Endodermal cell (in vitro differentiated cells): ENCODE measurements around the gene PSG4. TPM values are rescaled to one million over a fixed set of nuclear protein-coding genes. Genes with fewer than 3 reads are reported as not detected.
"Not testable (repeated sequence)": the region's sequence is repeated elsewhere in the genome, so short reads cannot be mapped to it uniquely, and the experiment has no call there.

Experiments used
- DNase-seq: peaks from one replicate; pipeline ENCODE4 v3.0.0-alpha.2; 2017
- H3K27ac ChIP-seq: 2 replicates; pipeline ENCODE4 v1.5.1; 2013; ENCODE audit warnings: mild to moderate bottlenecking, low read depth, low read length, moderate library complexity
- H3K27me3 ChIP-seq: 2 replicates; pipeline ENCODE4 v1.6.1; 2013; ENCODE audit warnings: mild to moderate bottlenecking, low read length, moderate library complexity; ENCODE audit not compliant: insufficient read depth, control insufficient read depth, poor library complexity, severe bottlenecking
- H3K36me3 ChIP-seq: 2 replicates; pipeline ENCODE4 v1.7.0; 2013; ENCODE audit warnings: mild to moderate bottlenecking, low read length, moderate library complexity; ENCODE audit not compliant: control insufficient read depth, insufficient read depth
- H3K4me1 ChIP-seq: one replicate; pipeline ENCODE4 v1.7.0; 2013; ENCODE audit warnings: low read length; ENCODE audit not compliant: control insufficient read depth, insufficient read depth
- H3K4me3 ChIP-seq: 2 replicates; pipeline ENCODE4 v1.5.1; 2013; ENCODE audit warnings: mild to moderate bottlenecking, low read length, moderate library complexity
- H3K9ac ChIP-seq: 2 replicates; pipeline ENCODE4 v1.6.1; 2013; ENCODE audit warnings: mild to moderate bottlenecking, low read length, moderate library complexity; ENCODE audit not compliant: poor library complexity, severe bottlenecking; ENCODE audit errors: extremely low read depth
- H3K9me3 ChIP-seq: 2 replicates; pipeline ENCODE4 v1.6.1; 2013; ENCODE audit warnings: mild to moderate bottlenecking, low read length, moderate library complexity; ENCODE audit not compliant: control insufficient read depth
- H3K27ac Mint-ChIP-seq: 2 replicates; pipeline ENCODE4 v1.8.0; 2020; ENCODE audit warnings: mixed read lengths
- H3K27me3 Mint-ChIP-seq: 2 replicates; pipeline ENCODE4 v1.8.0; 2021; ENCODE audit warnings: mild to moderate bottlenecking, mixed read lengths; ENCODE audit not compliant: insufficient read depth
- H3K36me3 Mint-ChIP-seq: 2 replicates; pipeline ENCODE4 v1.8.0; 2020; ENCODE audit warnings: low read depth, mixed read lengths
- H3K4me1 Mint-ChIP-seq: 2 replicates; pipeline ENCODE4 v1.8.0; 2020; ENCODE audit warnings: mixed read lengths
- H3K4me3 Mint-ChIP-seq: 2 replicates; pipeline ENCODE4 v1.8.0; 2020; ENCODE audit warnings: mild to moderate bottlenecking, moderate library complexity, mixed read lengths
- H3K9me3 Mint-ChIP-seq: 2 replicates; pipeline ENCODE4 v1.8.0; 2020; ENCODE audit warnings: mild to moderate bottlenecking, mixed read lengths
- WGBS, 2 experiments: methylation state at CpG; one replicate each; pipeline versions ENCODE4 v1.1.5 to v1.1.7; 2013; ENCODE audit warnings: missing lambda C conversion rate in 2 of 2, mixed read lengths in 1 of 2; ENCODE audit not compliant: insufficient coverage in 1 of 2, insufficient read length in 1 of 2; 5-methylcytosine and 5-hydroxymethylcytosine counted together
- total RNA-seq, 2 donors: library from RNA; stranded (reverse); fragmentation: NEBNext Ultra II Directional in 1 of 2; extraction: Animal tissue kit (Norgen Biotek cat#: 25700) in 1 of 2; gene quantifications; 2 replicates in 1 of 2; 3 replicates in 1 of 2; pipeline ENCODE4 v1.2.1, GENCODE V29; 2021
- TF ChIP-seq, protein P1 (sequence below): fragments of 200-600 bp; sonication (generic); conservative IDR thresholded peaks from 2 replicates; pipeline ENCODE4 v1.5.0; 2021; ENCODE audit warnings: antibody characterized with exemption, mild to moderate bottlenecking

PSG4 gene
- total RNA-seq, 2 donors from 2014 or later: not detected

DNA sequence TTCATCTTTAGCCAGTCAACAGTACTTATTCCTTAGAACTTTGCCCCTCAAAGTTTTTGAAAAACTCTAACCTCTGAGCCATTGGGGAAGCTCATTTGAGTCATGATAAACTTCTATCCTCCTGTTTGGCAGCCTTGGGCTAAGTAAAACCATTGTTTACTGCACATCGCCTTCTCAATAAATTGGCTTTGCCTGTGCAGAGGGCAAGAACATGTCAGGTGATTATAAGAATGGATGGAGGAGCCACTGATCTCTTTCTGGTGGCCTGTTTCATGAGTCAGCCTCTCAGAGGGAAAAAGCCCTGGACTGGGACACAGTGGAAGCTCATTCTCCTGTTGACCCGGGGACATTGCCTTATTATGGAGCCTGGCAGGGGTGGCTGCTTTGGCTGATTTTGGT lies 19.4 kb upstream of the PSG4 start:
- Histone ChIP-seq H3K27ac (no peak overlapping the region), H3K27me3 (no peaks in the 10 kb centered on the region), H3K9me3 (peaks cover 25% of the 10 kb centered on the region), H3K4me1 (no peaks in the 10 kb centered on the region), H3K9ac (no peak overlapping the region), H3K4me3 (no peak overlapping the region), H3K36me3 (no peaks in the 10 kb centered on the region)
- H3K27ac Mint-ChIP-seq: no peak overlapping the region
- H3K4me3 Mint-ChIP-seq: no peak overlapping the region
- TF ChIP-seq, protein P1, sequence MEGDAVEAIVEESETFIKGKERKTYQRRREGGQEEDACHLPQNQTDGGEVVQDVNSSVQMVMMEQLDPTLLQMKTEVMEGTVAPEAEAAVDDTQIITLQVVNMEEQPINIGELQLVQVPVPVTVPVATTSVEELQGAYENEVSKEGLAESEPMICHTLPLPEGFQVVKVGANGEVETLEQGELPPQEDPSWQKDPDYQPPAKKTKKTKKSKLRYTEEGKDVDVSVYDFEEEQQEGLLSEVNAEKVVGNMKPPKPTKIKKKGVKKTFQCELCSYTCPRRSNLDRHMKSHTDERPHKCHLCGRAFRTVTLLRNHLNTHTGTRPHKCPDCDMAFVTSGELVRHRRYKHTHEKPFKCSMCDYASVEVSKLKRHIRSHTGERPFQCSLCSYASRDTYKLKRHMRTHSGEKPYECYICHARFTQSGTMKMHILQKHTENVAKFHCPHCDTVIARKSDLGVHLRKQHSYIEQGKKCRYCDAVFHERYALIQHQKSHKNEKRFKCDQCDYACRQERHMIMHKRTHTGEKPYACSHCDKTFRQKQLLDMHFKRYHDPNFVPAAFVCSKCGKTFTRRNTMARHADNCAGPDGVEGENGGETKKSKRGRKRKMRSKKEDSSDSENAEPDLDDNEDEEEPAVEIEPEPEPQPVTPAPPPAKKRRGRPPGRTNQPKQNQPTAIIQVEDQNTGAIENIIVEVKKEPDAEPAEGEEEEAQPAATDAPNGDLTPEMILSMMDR: no peak
- H3K9me3 Mint-ChIP-seq: peaks cover 63% of the 10 kb centered on the region
- H3K27me3 Mint-ChIP-seq: no peaks in the 10 kb centered on the region
- DNase-seq: no peak
- no peaks in the 10 kb centered on the region for H3K36me3 Mint-ChIP-seq
- 85 to 91% methylated on average over 2 of the region's 2 CpGs for WGBS, 2 experiments
- no peaks in the 10 kb centered on the region for H3K4me1 Mint-ChIP-seq

DNA sequence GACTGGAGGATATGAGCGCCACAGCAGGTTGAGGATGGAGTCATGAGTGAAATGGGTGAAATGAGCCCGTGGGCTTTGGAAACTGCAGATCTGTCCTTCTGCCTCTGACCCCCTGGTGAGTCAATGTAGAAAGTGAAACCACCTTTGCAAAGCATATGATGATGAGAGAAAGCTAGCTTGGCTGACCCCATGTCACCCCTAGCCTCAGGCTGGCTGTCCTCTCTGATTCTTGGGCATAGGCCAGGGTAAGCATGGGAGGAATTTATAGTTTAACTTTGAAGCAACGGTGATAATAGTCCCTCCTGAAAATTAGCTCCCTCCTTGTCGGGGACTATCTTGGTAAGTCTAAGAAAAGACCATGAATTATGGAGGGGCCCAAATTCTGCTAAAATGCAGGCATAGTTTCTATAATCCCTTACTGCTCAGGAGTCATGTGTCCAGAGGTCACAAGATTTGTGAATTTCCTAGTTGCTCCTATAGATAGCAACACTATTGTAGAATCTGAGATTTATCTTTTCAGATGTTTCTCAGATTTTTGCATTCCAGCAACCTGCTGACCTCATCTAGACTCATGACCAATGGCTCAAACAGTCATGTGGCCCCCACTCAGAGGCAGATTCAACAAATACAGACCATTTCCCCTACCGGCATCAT lies 18.9 kb upstream of the PSG4 start:
- not testable (repeated sequence) for H3K4me3 Mint-ChIP-seq, H3K4me1 Mint-ChIP-seq, H3K27ac ChIP-seq, H3K4me3 ChIP-seq, H3K4me1 ChIP-seq, H3K27me3 Mint-ChIP-seq, H3K36me3 Mint-ChIP-seq, H3K9ac ChIP-seq, H3K27me3 ChIP-seq, H3K27ac Mint-ChIP-seq, H3K36me3 ChIP-seq, DNase-seq
- 81 to 88% methylated on average over 3 to 5 of the region's 5 CpGs for WGBS, 2 experiments
- peaks cover 62% of the 10 kb centered on the region for H3K9me3 Mint-ChIP-seq
- peaks cover 20% of the 10 kb centered on the region for H3K9me3 ChIP-seq

DNA sequence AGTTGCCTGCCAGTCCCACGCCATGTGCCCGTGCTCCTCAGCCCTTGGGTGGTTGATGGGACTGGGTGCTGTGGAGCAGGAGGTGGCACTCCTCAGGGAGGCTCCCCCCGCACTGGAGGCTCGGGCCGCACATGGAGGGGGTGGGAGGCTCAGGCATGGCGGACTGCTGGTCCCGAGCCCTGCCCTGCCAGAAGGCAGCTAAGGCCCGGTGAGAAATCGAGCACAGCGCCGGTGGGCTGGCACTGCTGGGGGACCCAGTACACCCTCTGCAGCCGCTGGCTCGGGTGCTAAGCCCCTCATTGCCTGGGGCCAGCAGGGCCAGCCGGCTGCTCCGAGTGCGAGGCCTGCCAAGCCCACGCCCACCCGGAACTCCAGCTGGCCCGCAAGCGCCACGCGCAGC lies 16.5 kb upstream of the PSG4 start:
- not testable (repeated sequence) for H3K4me3 ChIP-seq, H3K9me3 ChIP-seq, H3K36me3 ChIP-seq, H3K36me3 Mint-ChIP-seq, H3K27me3 ChIP-seq, H3K27ac ChIP-seq, H3K9ac ChIP-seq, DNase-seq, H3K27me3 Mint-ChIP-seq, H3K4me1 Mint-ChIP-seq, H3K27ac Mint-ChIP-seq, H3K4me3 Mint-ChIP-seq, H3K4me1 ChIP-seq
- WGBS, 2 experiments: 95 to 100% methylated on average over 4 to 17 of the region's 22 CpGs
- peaks cover 63% of the 10 kb centered on the region for H3K9me3 Mint-ChIP-seq

DNA sequence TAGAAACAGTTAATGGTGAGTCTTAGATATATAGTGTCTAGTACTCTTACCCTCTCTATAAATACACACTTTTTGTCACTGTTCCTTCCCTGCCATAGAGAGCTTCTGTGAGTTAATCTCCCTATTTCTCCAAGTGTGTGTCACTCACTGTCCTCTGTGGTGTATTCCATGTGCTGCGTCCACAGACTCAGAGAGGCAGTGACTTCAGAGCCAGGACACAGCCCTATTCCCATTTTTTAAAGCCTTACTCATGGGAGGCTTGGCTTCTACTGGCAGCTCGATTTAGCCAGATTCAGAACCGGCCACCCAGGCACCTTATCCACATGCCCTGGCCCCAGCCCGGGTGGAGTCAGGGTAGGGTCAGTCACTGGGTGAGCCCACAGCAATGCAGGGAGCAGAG lies 13.7 kb upstream of the PSG4 start:
- 60 to 81% methylated on average over 1 to 4 of the region's 4 CpGs for WGBS, 2 experiments
- not testable (repeated sequence) for H3K4me1 ChIP-seq, H3K4me1 Mint-ChIP-seq, H3K4me3 Mint-ChIP-seq, H3K36me3 ChIP-seq, H3K9me3 ChIP-seq, H3K27me3 ChIP-seq, H3K27ac Mint-ChIP-seq, H3K27ac ChIP-seq, DNase-seq, H3K27me3 Mint-ChIP-seq, H3K4me3 ChIP-seq, H3K36me3 Mint-ChIP-seq, H3K9ac ChIP-seq
- H3K9me3 Mint-ChIP-seq: peaks cover 57% of the 10 kb centered on the region

DNA sequence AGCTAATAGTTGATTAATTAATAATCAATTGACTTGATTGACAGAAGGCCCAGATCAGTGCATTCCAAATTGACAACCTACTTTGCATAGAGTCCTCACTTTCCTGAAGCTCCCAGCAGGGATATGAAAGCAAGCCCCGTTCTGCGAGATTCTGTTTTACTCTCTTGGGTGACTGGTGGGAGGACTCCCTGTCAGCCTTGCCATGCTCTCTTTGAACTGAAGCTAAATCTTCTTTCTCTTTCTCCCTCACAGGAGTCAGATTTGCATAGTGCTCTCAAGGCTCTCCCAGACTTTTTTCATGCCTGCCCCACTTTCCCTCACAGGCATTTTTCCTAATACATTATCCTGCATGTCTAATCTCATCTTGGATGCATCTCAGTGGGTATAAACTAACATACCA lies 10.4 kb upstream of the PSG4 start:
- not testable (repeated sequence) for H3K27me3 ChIP-seq, H3K4me1 ChIP-seq, H3K4me1 Mint-ChIP-seq, DNase-seq, H3K27ac ChIP-seq, H3K27me3 Mint-ChIP-seq, H3K36me3 ChIP-seq, H3K4me3 ChIP-seq, H3K4me3 Mint-ChIP-seq, H3K9me3 ChIP-seq, H3K9ac ChIP-seq, H3K36me3 Mint-ChIP-seq, H3K27ac Mint-ChIP-seq
- peaks cover 47% of the 10 kb centered on the region for H3K9me3 Mint-ChIP-seq
- WGBS, 2 experiments: 67% methylated on average over 2 of the region's 2 CpGs; no CpG with 5 or more reads in 1 of the 2 experiments
